H9 (cell line): ENCODE results near the gene ITPK1. TPM values are rescaled to one million over a fixed set of nuclear protein-coding genes. Genes with fewer than 3 reads are reported as not detected.

Experiments
- DNase-seq: peaks from one replicate; pipeline ENCODE4 v3.0.0-alpha.2; 2017
- H2AFZ ChIP-seq: one replicate; pipeline ENCODE4 v1.6.1; 2013; ENCODE audit warnings: mild to moderate bottlenecking, low read length, control low read depth, moderate library complexity
- H2AK5ac ChIP-seq: 2 replicates; pipeline ENCODE4 v1.6.1; 2013; ENCODE audit warnings: low read length, control low read depth, mixed read lengths; ENCODE audit not compliant: insufficient read length
- H2BK120ac ChIP-seq: one replicate; pipeline ENCODE4 v1.6.1; 2013; ENCODE audit warnings: low read depth, mild to moderate bottlenecking, low read length, control low read depth, inconsistent platforms; ENCODE audit not compliant: poor library complexity, severe bottlenecking
- H2BK12ac ChIP-seq: 2 replicates; pipeline ENCODE4 v1.6.1; 2013; ENCODE audit warnings: low read length, control low read depth, mixed read lengths, low read depth; ENCODE audit not compliant: insufficient read length
- H2BK15ac ChIP-seq: 2 replicates; pipeline ENCODE4 v1.6.1; 2013; ENCODE audit warnings: low read depth, low read length, control low read depth
- H2BK20ac ChIP-seq: one replicate; pipeline ENCODE4 v1.6.1; 2013; ENCODE audit warnings: low read depth, mild to moderate bottlenecking, low read length, control low read depth, inconsistent platforms; ENCODE audit not compliant: poor library complexity, severe bottlenecking
- H2BK5ac ChIP-seq: 2 replicates; pipeline ENCODE4 v1.6.1; 2013; ENCODE audit warnings: low read length, control low read depth, mixed read lengths; ENCODE audit not compliant: insufficient read length
- H3K14ac ChIP-seq: 2 replicates; pipeline ENCODE4 v1.6.1; 2013; ENCODE audit warnings: low read length, control low read depth; ENCODE audit not compliant: insufficient read depth
- H3K18ac ChIP-seq: 2 replicates; pipeline ENCODE4 v1.6.1; 2013; ENCODE audit warnings: low read depth, mild to moderate bottlenecking, mixed read lengths, low read length, control low read depth; ENCODE audit not compliant: insufficient read length
- H3K23ac ChIP-seq: 2 replicates; pipeline ENCODE4 v1.6.1; 2013; ENCODE audit warnings: low read length, control low read depth, mixed read lengths, low read depth; ENCODE audit not compliant: insufficient read length
- H3K23me2 ChIP-seq: 2 replicates; pipeline ENCODE4 v1.6.1; 2013; ENCODE audit warnings: low read depth, mild to moderate bottlenecking, mixed read lengths, low read length, control low read depth; ENCODE audit not compliant: insufficient read length, poor library complexity, severe bottlenecking
- H3K27ac ChIP-seq: 2 replicates; pipeline ENCODE4 v1.5.1; 2013; ENCODE audit warnings: low read length, control low read depth, mixed read lengths, low read depth; ENCODE audit not compliant: insufficient read length
- H3K27me3 ChIP-seq: 2 replicates; pipeline ENCODE4 v1.6.1; 2013; ENCODE audit warnings: low read length, control low read depth, inconsistent platforms; ENCODE audit not compliant: insufficient read depth
- H3K4ac ChIP-seq: 2 replicates; pipeline ENCODE4 v1.6.1; 2013; ENCODE audit warnings: low read depth, mild to moderate bottlenecking, control low read depth, inconsistent platforms, low read length, moderate library complexity
- H3K4me1 ChIP-seq: 2 replicates; pipeline ENCODE4 v1.6.1; 2013; ENCODE audit warnings: low read length, control low read depth, inconsistent platforms; ENCODE audit not compliant: insufficient read depth
- H3K4me2 ChIP-seq: 2 replicates; pipeline ENCODE4 v1.6.1; 2013; ENCODE audit warnings: low read length, control low read depth, mixed read lengths; ENCODE audit not compliant: insufficient read length, insufficient read depth
- H3K56ac ChIP-seq: 2 replicates; pipeline ENCODE4 v1.6.1; 2013; ENCODE audit warnings: low read depth, mild to moderate bottlenecking, mixed read lengths, low read length, control low read depth; ENCODE audit not compliant: insufficient read length
- H3K79me1 ChIP-seq: 2 replicates; pipeline ENCODE4 v1.6.1; 2013; ENCODE audit warnings: low read depth, mild to moderate bottlenecking, moderate library complexity, low read length, control low read depth, inconsistent platforms; ENCODE audit not compliant: insufficient read depth, poor library complexity, severe bottlenecking
- H3K79me2 ChIP-seq: 2 replicates; pipeline ENCODE4 v1.6.1; 2013; ENCODE audit warnings: low read length, control low read depth, inconsistent platforms; ENCODE audit not compliant: insufficient read depth
- H3K9ac ChIP-seq: 2 replicates; pipeline ENCODE4 v1.6.1; 2013; ENCODE audit warnings: low read length, control low read depth, mixed read lengths; ENCODE audit not compliant: insufficient read length; ENCODE audit errors: extremely low read depth
- H3K9me3 ChIP-seq: one replicate; pipeline ENCODE4 v1.6.1; 2013; ENCODE audit warnings: low read depth, low read length, inconsistent platforms; ENCODE audit not compliant: control insufficient read depth
- H3T11ph ChIP-seq: one replicate; pipeline ENCODE4 v1.6.1; 2013; ENCODE audit warnings: mild to moderate bottlenecking, low read length, control low read depth, inconsistent platforms
- H4K20me1 ChIP-seq: one replicate; pipeline ENCODE4 v1.6.1; 2013; ENCODE audit not compliant: control insufficient read depth, insufficient read length, insufficient read depth
- H4K5ac ChIP-seq: 2 replicates; pipeline ENCODE4 v1.6.1; 2013; ENCODE audit warnings: low read depth, mild to moderate bottlenecking, mixed read lengths, low read length, control low read depth; ENCODE audit not compliant: insufficient read length
- H4K8ac ChIP-seq: replicated peaks from 2 replicates; pipeline ENCODE4 v1.6.1; 2013; ENCODE audit warnings: low read length, control low read depth, mixed read lengths, low read depth; ENCODE audit not compliant: insufficient read length
- H4K91ac ChIP-seq: 2 replicates; pipeline ENCODE4 v1.6.1; 2013; ENCODE audit warnings: low read depth, mild to moderate bottlenecking, moderate library complexity, mixed read lengths, low read length, control low read depth; ENCODE audit not compliant: insufficient read length
- H3K27ac Mint-ChIP-seq, 3 experiments: 2 replicates in 2 of 3; 3 replicates in 1 of 3; pipeline ENCODE4 v1.8.0; 2020 to 2021; ENCODE audit warnings: mixed read lengths in 3 of 3, mild to moderate bottlenecking in 1 of 3, moderate library complexity in 1 of 3
- H3K27me3 Mint-ChIP-seq: 2 replicates; pipeline ENCODE4 v1.8.0; 2021; ENCODE audit warnings: low read depth, mild to moderate bottlenecking, moderate library complexity, mixed read lengths
- H3K36me3 Mint-ChIP-seq, 3 experiments: 2 replicates in 2 of 3; 3 replicates in 1 of 3; pipeline ENCODE4 v1.8.0; 2020 to 2021; ENCODE audit warnings: low read depth in 3 of 3, mixed read lengths in 3 of 3; ENCODE audit not compliant: insufficient read depth in 1 of 3
- H3K4me1 Mint-ChIP-seq, 2 experiments: 2 replicates each; pipeline ENCODE4 v1.8.0; 2020; ENCODE audit warnings: mixed read lengths in 2 of 2
- H3K4me3 Mint-ChIP-seq, 2 experiments: 2 replicates in 1 of 2; 3 replicates in 1 of 2; pipeline ENCODE4 v1.8.0; 2020 to 2021; ENCODE audit warnings: mild to moderate bottlenecking in 2 of 2, mixed read lengths in 2 of 2, moderate library complexity in 1 of 2
- H3K9me3 Mint-ChIP-seq, 2 experiments: 2 replicates in 1 of 2; 3 replicates in 1 of 2; pipeline ENCODE4 v1.8.0; 2020; ENCODE audit warnings: mild to moderate bottlenecking in 2 of 2, mixed read lengths in 2 of 2, moderate library complexity in 1 of 2
- WGBS: extraction: QIAGEN DNeasy Blood & Tissue Kit; methylation state at CpG from one replicate; pipeline ENCODE4 v1.1.7; 2013; ENCODE audit warnings: missing lambda C conversion rate, low lambda C conversion rate, mixed read lengths; ENCODE audit not compliant: insufficient read length; ENCODE audit errors: extremely low coverage; 5-methylcytosine and 5-hydroxymethylcytosine counted together
- total RNA-seq: library from RNA; stranded (reverse); gene quantifications from 2 replicates; pipeline ENCODE4 v1.2.1, GENCODE V29; 2021
- TF ChIP-seq, protein P1 (sequence below): fragments of 200-600 bp; sonication (generic); conservative IDR thresholded peaks from 3 replicates; pipeline ENCODE4 v1.8.0; 2021; ENCODE audit warnings: antibody characterized with exemption, mild to moderate bottlenecking

ITPK1 gene
- total RNA-seq, 1 experiment from 2014 or later, result 92.7 TPM

GRCh38 chr14:93042968-93043940 is 72.5 kb downstream of the ITPK1 start:
- Histone ChIP-seq H3T11ph (no peak overlapping the region), H2BK20ac (no peak overlapping the region), H3K23ac (no peak overlapping the region), H2BK5ac (no peak overlapping the region), H4K5ac (no peak overlapping the region), H4K20me1 (no peaks in the 10 kb centered on the region), H3K4me1 (peaks cover 23% of the 10 kb centered on the region; the same call in 1 of the 2 replicates), H3K27me3 (no peaks in the 10 kb centered on the region), H2AFZ (no peak overlapping the region), H4K8ac (no peak overlapping the region), H2BK15ac (no peak overlapping the region), H3K9me3 (no peaks in the 10 kb centered on the region), H3K56ac (no peak overlapping the region), H3K79me2 (peaks cover 3% of the 10 kb centered on the region; the same call in 1 of the 2 replicates), H3K79me1 (peaks cover 10% of the 10 kb centered on the region), H3K4me2 (no peak overlapping the region), H3K4ac (no peak overlapping the region), H2BK12ac (no peak overlapping the region), H3K9ac (no peak overlapping the region), H2BK120ac (no peak overlapping the region), H3K23me2 (no peaks in the 10 kb centered on the region), H3K18ac (no peak overlapping the region), H4K91ac (no peak overlapping the region), H3K27ac (no peak overlapping the region), H3K14ac (no peak overlapping the region; the same call in 1 of the 2 replicates), H2AK5ac (no peak overlapping the region)
- H3K27me3 Mint-ChIP-seq, result no peaks in the 10 kb centered on the region; the same call in none of the 2 replicates
- peaks cover 3 to 9% (median 9%) of the 10 kb centered on the region in 3 experiments; a peak in 6 of 7 replicates for H3K36me3 Mint-ChIP-seq
- TF ChIP-seq, protein P1, sequence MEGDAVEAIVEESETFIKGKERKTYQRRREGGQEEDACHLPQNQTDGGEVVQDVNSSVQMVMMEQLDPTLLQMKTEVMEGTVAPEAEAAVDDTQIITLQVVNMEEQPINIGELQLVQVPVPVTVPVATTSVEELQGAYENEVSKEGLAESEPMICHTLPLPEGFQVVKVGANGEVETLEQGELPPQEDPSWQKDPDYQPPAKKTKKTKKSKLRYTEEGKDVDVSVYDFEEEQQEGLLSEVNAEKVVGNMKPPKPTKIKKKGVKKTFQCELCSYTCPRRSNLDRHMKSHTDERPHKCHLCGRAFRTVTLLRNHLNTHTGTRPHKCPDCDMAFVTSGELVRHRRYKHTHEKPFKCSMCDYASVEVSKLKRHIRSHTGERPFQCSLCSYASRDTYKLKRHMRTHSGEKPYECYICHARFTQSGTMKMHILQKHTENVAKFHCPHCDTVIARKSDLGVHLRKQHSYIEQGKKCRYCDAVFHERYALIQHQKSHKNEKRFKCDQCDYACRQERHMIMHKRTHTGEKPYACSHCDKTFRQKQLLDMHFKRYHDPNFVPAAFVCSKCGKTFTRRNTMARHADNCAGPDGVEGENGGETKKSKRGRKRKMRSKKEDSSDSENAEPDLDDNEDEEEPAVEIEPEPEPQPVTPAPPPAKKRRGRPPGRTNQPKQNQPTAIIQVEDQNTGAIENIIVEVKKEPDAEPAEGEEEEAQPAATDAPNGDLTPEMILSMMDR, result no peak
- H3K9me3 Mint-ChIP-seq, result no peaks in the 10 kb centered on the region; a peak in 1 of 5 replicates
- H3K4me3 Mint-ChIP-seq, result no peak overlapping the region; a peak in 1 of 5 replicates
- no peak for DNase-seq
- peaks cover 79 to 81% of the 10 kb centered on the region in 2 experiments for H3K4me1 Mint-ChIP-seq
- whole genome bisulfite sequencing, result no CpG with 5 or more reads among the region's 13 CpGs
- peak overlapping the region in 1 of 3 experiments; percentile 86; a peak in 3 of 7 replicates for H3K27ac Mint-ChIP-seq
